ACHN (cell line): ENCODE results near the gene POU4F3.
A peak's percentile ranks its signal among the peaks of the same experiment; 100 is the strongest.

ENCODE experiments used
- DNase-seq: peaks from one replicate; pipeline ENCODE4 v3.0.0-alpha.2; 2015
- in situ Hi-C: cut with HindIII; loops from 2 replicates; pipeline ENCODE4 v1.10.0; 2017; ENCODE audit warnings: low sequenced_read_pairs, low pct_ligation_motif_present, low pct_unique_long_range_greater_than_20kb

POU4F3 gene

DNA sequence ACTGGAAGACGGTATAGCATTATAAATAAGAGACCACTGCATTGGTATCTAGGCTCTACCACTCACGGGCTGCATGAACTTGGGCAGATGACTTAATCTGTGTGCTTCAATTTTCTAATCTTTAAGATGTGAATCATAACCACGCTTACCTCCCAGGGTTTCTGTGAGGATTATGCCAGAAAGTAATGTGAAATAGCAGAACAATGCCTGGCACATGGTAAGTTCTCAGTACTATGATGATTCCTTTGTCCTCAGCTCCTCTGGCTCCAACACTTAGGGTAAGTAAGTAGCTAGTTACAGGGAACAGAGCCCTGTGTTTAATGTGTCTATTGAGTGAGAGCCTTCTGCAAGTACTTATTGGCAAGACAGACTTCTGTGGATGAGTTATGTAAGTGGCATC, 31.1 kb downstream of the POU4F3 start:
- in situ Hi-C loops = no loop called here
- DNase-seq = peak; percentile 1

DNA sequence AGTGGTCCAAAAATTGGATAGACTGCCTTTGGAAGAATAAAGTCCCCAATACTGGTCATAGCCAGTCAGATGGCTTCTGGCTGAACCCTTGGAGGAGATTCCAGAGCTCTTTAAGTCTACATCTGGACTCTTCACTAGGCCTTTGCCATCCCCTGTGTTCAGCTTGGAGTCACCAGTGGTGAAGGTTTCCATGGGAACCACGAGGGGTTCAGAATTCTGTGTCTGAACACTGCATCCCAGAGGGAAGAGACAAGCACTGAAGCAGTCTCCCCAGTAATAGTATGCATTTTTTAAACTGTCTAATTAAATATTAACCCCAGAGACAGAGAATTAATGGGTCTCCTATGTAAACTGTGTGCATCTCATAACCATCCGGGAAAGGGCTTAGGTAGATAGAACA, 38.2 kb downstream of the POU4F3 start:
- in situ Hi-C loops = no loop called here

DNA sequence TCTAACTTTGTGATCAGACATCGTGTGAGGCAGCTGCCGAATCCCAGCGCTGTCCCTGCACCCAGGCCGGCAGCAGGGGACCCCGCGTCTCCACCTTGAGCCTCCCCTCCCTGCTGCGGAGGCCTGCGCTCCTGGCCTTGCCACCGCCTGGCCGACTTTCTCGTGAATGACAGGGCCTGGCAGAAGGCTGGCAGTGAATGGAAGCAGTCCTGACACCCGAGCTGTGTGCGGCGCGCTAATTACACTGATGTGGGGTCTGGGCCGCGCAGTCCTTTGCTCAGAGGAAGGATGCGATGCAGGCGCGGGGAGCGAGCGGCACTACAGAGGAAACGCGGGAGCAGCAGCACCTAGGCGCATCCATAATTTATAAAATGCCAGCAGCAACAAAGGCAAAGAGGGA, 40.3 kb downstream of the POU4F3 start:
- in situ Hi-C loops = no loop called here

More for the DNA sequence above, 38.2 kb downstream of the POU4F3 start:
- DNase-seq = no peak

DNA sequence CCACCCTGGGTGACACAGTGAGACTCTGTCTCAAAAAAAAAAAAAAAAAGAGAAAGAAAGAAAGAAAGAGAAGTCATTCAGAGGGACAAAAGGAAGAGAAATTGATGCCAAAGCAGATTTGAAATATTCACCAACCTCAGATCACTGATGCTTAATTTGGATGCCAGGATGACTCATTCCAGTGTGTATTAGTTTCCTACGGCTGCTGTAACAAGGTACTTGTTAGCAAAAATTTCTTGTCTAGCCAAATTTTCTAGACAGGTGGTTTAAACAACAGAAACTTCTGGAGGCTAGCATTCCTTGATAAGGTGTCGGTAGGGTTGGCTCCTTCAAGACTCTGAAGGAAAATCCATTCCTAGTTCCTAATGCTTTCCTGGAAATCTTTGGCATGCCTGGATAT, 42.1 kb downstream of the POU4F3 start:
- in situ Hi-C loops = no loop called here
- no peak for DNase-seq

More for the DNA sequence above, 40.3 kb downstream of the POU4F3 start:
- DNase-seq = no peak

DNA sequence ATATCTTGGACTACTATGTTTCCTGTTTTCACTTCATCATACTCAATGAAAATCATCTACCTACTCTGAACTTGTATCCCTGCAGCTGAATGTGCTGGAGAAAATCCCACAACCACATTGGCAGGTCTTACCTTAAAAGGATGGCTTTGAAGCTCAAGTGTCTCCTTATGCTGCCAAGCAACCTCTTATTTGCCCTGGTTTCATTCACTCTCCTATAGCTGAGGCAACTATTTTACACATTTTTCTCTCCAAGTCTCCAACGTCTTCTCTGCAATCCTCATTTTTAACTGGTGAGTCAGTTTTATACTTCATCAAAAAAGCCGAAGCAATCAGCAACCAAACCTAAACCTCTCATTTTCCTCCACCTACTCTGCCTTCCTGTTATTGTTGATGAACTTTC, 49.7 kb downstream of the POU4F3 start:
- in situ Hi-C loops = no loop called here
- DNase-seq = no peak

DNA sequence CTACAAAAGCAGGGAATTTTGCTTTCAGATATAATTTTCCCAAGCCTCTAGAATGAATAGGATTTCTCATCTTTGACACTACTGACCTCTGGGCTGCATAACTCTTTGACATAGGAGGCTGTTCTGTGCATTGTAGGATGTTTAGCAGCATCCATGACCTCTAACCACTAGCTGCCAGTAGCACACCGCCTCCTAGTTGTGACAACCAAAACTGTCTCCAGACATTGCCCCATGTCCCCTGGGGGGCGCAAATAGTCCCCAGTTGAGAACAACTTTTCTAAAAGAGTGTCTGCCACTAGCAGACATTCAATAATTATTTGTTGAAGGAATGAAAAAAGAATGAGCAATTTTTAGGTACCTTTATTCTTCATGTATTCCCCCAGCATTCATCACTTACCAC, 51.8 kb downstream of the POU4F3 start:
- DNase-seq = no peak
- in situ Hi-C loops = no loop called here
